Measurements from ENCODE around the gene GGCT. TPM values are rescaled to one million over a fixed set of nuclear protein-coding genes. Genes with fewer than 3 reads are reported as not detected.
A peak's percentile ranks its signal among the peaks of the same experiment; 100 is the strongest.

Gene GGCT
- total RNA-seq, 2 donors from 2014 or later, result 46.4 to 48.9 TPM

- WGBS, 2 experiments (ENCODE audit: insufficient coverage in 1 of 2, insufficient read length in 1 of 2), result 93 to 100% methylated on average over 1 of the region's 1 CpG
- no peak for TF ChIP-seq CTCF (conservative IDR thresholded peaks at IDR 0.05)
- Mint-ChIP-seq H3K4me3 (no peak overlapping the region), H3K4me1 (peaks cover 33% of the 10 kb centered on the region), H3K36me3 (ENCODE audit: low read depth) (no peaks in the 10 kb centered on the region), H3K27ac (no peak overlapping the region), H3K9me3 (no peaks in the 10 kb centered on the region), H3K27me3 (ENCODE audit: insufficient read depth) (peaks cover 71% of the 10 kb centered on the region)
- H3K27me3 ChIP-seq (ENCODE audit: control insufficient read depth, insufficient read depth, low read length, poor library complexity, severe bottlenecking), result peaks cover 72% of the 10 kb centered on the region
- H3K9me3 ChIP-seq (ENCODE audit: control insufficient read depth, low read length), result no peaks in the 10 kb centered on the region
- H3K4me1 ChIP-seq (ENCODE audit: control insufficient read depth, insufficient read depth, low read length), result peaks cover 8% of the 10 kb centered on the region
- H3K36me3 ChIP-seq (ENCODE audit: control insufficient read depth, insufficient read depth, low read length), result no peaks in the 10 kb centered on the region
- no peak overlapping the region for H3K9ac ChIP-seq (ENCODE audit: extremely low read depth, low read length, poor library complexity, severe bottlenecking)
- no peak for DNase-seq
- H3K4me3 ChIP-seq (ENCODE audit: low read length), result no peak overlapping the region
- no peak overlapping the region for H3K27ac ChIP-seq (ENCODE audit: low read depth, low read length)
Observed at GRCh38 chr7:30473903-30474302, 30.7 kb downstream of the GGCT start.

DNA sequence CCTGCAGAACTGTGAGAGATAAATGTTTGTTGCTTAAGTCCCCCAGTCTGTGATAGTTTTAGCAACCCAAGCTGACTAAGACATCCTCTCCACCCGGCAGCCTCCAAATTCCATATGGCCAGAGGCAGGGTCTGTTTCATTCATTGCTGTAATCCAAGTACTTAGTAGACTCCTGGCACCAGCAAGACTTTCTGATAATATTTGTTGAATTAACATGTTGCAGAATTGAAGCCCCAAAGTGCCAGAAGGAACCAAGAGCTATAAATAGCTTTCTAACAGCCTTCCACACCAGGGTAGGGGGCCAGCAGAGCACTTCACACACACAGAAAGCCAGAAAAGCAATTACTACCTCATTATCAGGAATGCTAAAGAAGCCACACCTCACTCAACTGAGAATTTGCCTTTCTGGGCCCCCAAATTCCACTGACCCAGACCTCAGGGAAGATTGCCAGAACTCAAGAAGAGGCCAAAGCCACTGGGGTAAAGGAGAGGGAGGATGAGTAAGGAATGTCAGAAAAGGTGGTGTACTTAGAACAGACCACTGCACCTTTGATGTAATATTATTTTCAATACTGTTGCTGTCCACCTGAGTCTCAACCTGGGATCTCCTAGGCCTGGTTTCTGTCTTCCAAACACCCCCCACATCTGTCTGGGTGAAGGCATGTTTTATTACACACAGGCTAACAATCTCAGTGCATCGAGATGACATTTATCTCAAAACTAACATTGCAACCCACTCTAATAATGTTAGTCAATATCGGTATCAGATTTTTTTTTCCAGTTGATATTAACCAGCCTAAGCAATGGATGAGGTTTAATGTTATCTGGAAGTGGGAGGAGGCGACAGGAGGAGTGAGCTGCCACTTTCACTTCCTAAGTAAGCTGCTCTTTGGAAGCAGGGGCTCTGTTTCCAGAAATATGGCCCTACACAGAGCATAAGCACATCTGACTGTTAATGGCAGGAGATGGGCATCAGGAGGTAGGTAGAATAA, 31.5 kb downstream of the GGCT start:
- Histone ChIP-seq H3K36me3 (ENCODE audit: control insufficient read depth, insufficient read depth, low read length) (no peaks in the 10 kb centered on the region), H3K4me1 (ENCODE audit: control insufficient read depth, insufficient read depth, low read length) (peaks cover 8% of the 10 kb centered on the region), H3K27me3 (ENCODE audit: control insufficient read depth, insufficient read depth, low read length, poor library complexity, severe bottlenecking) (peaks cover 68% of the 10 kb centered on the region), H3K9ac (ENCODE audit: extremely low read depth, low read length, poor library complexity, severe bottlenecking) (peak overlapping the region; percentile 2), H3K4me3 (ENCODE audit: low read length) (no peak overlapping the region), H3K27ac (ENCODE audit: low read depth, low read length) (no peak overlapping the region), H3K9me3 (ENCODE audit: control insufficient read depth, low read length) (no peaks in the 10 kb centered on the region)
- H3K4me3 Mint-ChIP-seq, result no peak overlapping the region
- no peaks in the 10 kb centered on the region for H3K36me3 Mint-ChIP-seq (ENCODE audit: low read depth)
- peak; percentile 84 for DNase-seq
- peaks cover 35% of the 10 kb centered on the region for H3K4me1 Mint-ChIP-seq
- 61 to 86% methylated on average over 2 to 4 of the region's 4 CpGs for WGBS, 2 experiments (ENCODE audit: insufficient coverage in 1 of 2, insufficient read length in 1 of 2)
- H3K27ac Mint-ChIP-seq, result peak overlapping the region; percentile 78
- H3K9me3 Mint-ChIP-seq, result no peaks in the 10 kb centered on the region
- H3K27me3 Mint-ChIP-seq (ENCODE audit: insufficient read depth), result peaks cover 67% of the 10 kb centered on the region
- no peak for TF ChIP-seq CTCF (conservative IDR thresholded peaks at IDR 0.05)

- H3K27ac ChIP-seq (ENCODE audit: low read depth, low read length), result no peak overlapping the region
- H3K9ac ChIP-seq (ENCODE audit: extremely low read depth, low read length, poor library complexity, severe bottlenecking), result peak overlapping the region; percentile 2
- H3K36me3 ChIP-seq (ENCODE audit: control insufficient read depth, insufficient read depth, low read length), result no peaks in the 10 kb centered on the region
- H3K9me3 ChIP-seq (ENCODE audit: control insufficient read depth, low read length), result no peaks in the 10 kb centered on the region
- DNase-seq, result peak; percentile 74
- Mint-ChIP-seq H3K4me3 (no peak overlapping the region), H3K27me3 (ENCODE audit: insufficient read depth) (peaks cover 59% of the 10 kb centered on the region), H3K9me3 (no peaks in the 10 kb centered on the region), H3K4me1 (peaks cover 35% of the 10 kb centered on the region), H3K27ac (peak overlapping the region; percentile 78), H3K36me3 (ENCODE audit: low read depth) (no peaks in the 10 kb centered on the region)
- peaks cover 59% of the 10 kb centered on the region for H3K27me3 ChIP-seq (ENCODE audit: control insufficient read depth, insufficient read depth, low read length, poor library complexity, severe bottlenecking)
- 33 to 72% methylated on average over 1 to 4 of the region's 4 CpGs for WGBS, 2 experiments (ENCODE audit: insufficient coverage in 1 of 2, insufficient read length in 1 of 2)
- no peak for TF ChIP-seq CTCF (conservative IDR thresholded peaks at IDR 0.05)
- peaks cover 4% of the 10 kb centered on the region for H3K4me1 ChIP-seq (ENCODE audit: control insufficient read depth, insufficient read depth, low read length)
- H3K4me3 ChIP-seq (ENCODE audit: low read length), result no peak overlapping the region
Observed at GRCh38 chr7:30472081-30472783, 32.4 kb downstream of the GGCT start.

All from endodermal cell (in vitro differentiated cells).